Stimulated activated CD8-positive, alpha-beta memory T cell treated with anti-CD3 and anti-CD28 coated beads, Interleukin-15, amount 100 ng/mL, for 48 hours (primary cell): ENCODE results near the gene BCL11A.

Experiments used
- DNase-seq, 2 donors: peaks; one replicate each; pipeline ENCODE4 v3.0.0-alpha.2; 2020; ENCODE audit warnings: low read depth in 2 of 2

The BCL11A gene

GRCh38 chr2:60507211-60507965 lies 46.1 kb downstream of the BCL11A start:
- no peak for DNase-seq

GRCh38 chr2:60505880-60506260 lies 47.6 kb downstream of the BCL11A start:
- no peak for DNase-seq

- no peak for DNase-seq
These were observed 48.1 kb downstream of the BCL11A start for GRCh38 chr2:60505240-60505879.

- DNase-seq: no peak
These were observed 49.4 kb downstream of the BCL11A start for GRCh38 chr2:60504049-60504448.

- no peak for DNase-seq
These were observed 51.3 kb downstream of the BCL11A start for GRCh38 chr2:60502144-60502543.

GRCh38 chr2:60500861-60501260 lies 52.6 kb downstream of the BCL11A start:
- no peak for DNase-seq

GRCh38 chr2:60499651-60500265 lies 53.7 kb downstream of the BCL11A start:
- DNase-seq: no peak

GRCh38 chr2:60498816-60499429 lies 54.5 kb downstream of the BCL11A start:
- no peak for DNase-seq

GRCh38 chr2:60498127-60498815 lies 55.2 kb downstream of the BCL11A start:
- DNase-seq: no peak

GRCh38 chr2:60497500-60497899 lies 56.0 kb downstream of the BCL11A start:
- no peak for DNase-seq

GRCh38 chr2:60496956-60497355 lies 56.5 kb downstream of the BCL11A start:
- DNase-seq: no peak

GRCh38 chr2:60496475-60496874 lies 57.0 kb downstream of the BCL11A start:
- no peak for DNase-seq

GRCh38 chr2:60495041-60495625 lies 58.3 kb downstream of the BCL11A start:
- DNase-seq: no peak

GRCh38 chr2:60493804-60494387 lies 59.6 kb downstream of the BCL11A start:
- DNase-seq: no peak

GRCh38 chr2:60492548-60492947 lies 60.9 kb downstream of the BCL11A start:
- DNase-seq: no peak

- no peak for DNase-seq
These were observed 62.6 kb downstream of the BCL11A start for GRCh38 chr2:60490848-60491247.

GRCh38 chr2:60490441-60490840 lies 63.0 kb downstream of the BCL11A start:
- DNase-seq: no peak

GRCh38 chr2:60489289-60489688 lies 64.2 kb downstream of the BCL11A start:
- DNase-seq: no peak

- DNase-seq: no peak
These were observed 65.2 kb downstream of the BCL11A start for GRCh38 chr2:60488291-60488690.

- DNase-seq: no peak
These were observed 66.3 kb downstream of the BCL11A start for GRCh38 chr2:60487174-60487573.

GRCh38 chr2:60486551-60486950 lies 66.9 kb downstream of the BCL11A start:
- no peak for DNase-seq
